ENCODE results near the gene ZBTB48. TPM values are rescaled to one million over a fixed set of nuclear protein-coding genes. Genes with fewer than 3 reads are reported as not detected.

Gene ZBTB48
- 10 to 100 TPM; 28.2 to 31.0 TPM for total RNA-seq
- polyA plus RNA-seq (2013, experiment 1 of 2), result 22.8 TPM
- polyA plus RNA-seq (2013, experiment 2 of 2), result 22.7 TPM
- long read RNA-seq, experiment 1, partial matches to known transcripts, result 3 of 6 reads
- long read RNA-seq, experiment 1, other reads (novel, unspliced or antisense), result 3 of 6 reads
- long read RNA-seq, experiment 2, partial matches to known transcripts, result 8 of 32 reads
- long read RNA-seq, experiment 2, other reads (novel, unspliced or antisense), result 21 of 32 reads
- long read RNA-seq, experiment 3, transcript ZBTB48-202 (11 exons, 2,293 nt), result major isoform, 24 of 121 reads
- long read RNA-seq, experiment 3, partial matches to known transcripts, result 7 of 121 reads
- long read RNA-seq, experiment 3, other reads (novel, unspliced or antisense), result 90 of 121 reads
- long read RNA-seq, experiment 4, partial matches to known transcripts, result 2 of 5 reads
- long read RNA-seq, experiment 4, other reads (novel, unspliced or antisense), result 3 of 5 reads

- Mint-ChIP-seq H3K4me1 (peaks cover 26% of the 10 kb centered on the region), H3K27ac (peak within 1 kb of the TSS; percentile 94), H3K9me3 (no peaks in the 10 kb centered on the region), H3K4me3 (peak within 1 kb of the TSS; percentile 86), H3K27me3 (ENCODE audit: insufficient read depth) (no peaks in the 10 kb centered on the region), H3K36me3 (ENCODE audit: low read depth) (peaks cover 7% of the 10 kb centered on the region)
- WGBS, 2 experiments (ENCODE audit: insufficient coverage in 1 of 2, insufficient read length in 1 of 2), result 22 to 41% methylated on average over 29 to 58 of the region's 58 CpGs
- Histone ChIP-seq H3K4me1 (ENCODE audit: control insufficient read depth, insufficient read depth, low read length) (peaks cover 13% of the 10 kb centered on the region), H3K27ac (ENCODE audit: low read depth, low read length) (peak within 1 kb of the TSS; percentile 67), H3K27me3 (ENCODE audit: control insufficient read depth, insufficient read depth, low read length, poor library complexity, severe bottlenecking) (no peaks in the 10 kb centered on the region), H3K4me3 (ENCODE audit: low read length) (peak within 1 kb of the TSS; percentile 93), H3K36me3 (ENCODE audit: control insufficient read depth, insufficient read depth, low read length) (no peaks in the 10 kb centered on the region), H3K9ac (ENCODE audit: extremely low read depth, low read length, poor library complexity, severe bottlenecking) (peak within 1 kb of the TSS; percentile 77), H3K9me3 (ENCODE audit: control insufficient read depth, low read length) (no peaks in the 10 kb centered on the region)
- TF ChIP-seq, protein P1, sequence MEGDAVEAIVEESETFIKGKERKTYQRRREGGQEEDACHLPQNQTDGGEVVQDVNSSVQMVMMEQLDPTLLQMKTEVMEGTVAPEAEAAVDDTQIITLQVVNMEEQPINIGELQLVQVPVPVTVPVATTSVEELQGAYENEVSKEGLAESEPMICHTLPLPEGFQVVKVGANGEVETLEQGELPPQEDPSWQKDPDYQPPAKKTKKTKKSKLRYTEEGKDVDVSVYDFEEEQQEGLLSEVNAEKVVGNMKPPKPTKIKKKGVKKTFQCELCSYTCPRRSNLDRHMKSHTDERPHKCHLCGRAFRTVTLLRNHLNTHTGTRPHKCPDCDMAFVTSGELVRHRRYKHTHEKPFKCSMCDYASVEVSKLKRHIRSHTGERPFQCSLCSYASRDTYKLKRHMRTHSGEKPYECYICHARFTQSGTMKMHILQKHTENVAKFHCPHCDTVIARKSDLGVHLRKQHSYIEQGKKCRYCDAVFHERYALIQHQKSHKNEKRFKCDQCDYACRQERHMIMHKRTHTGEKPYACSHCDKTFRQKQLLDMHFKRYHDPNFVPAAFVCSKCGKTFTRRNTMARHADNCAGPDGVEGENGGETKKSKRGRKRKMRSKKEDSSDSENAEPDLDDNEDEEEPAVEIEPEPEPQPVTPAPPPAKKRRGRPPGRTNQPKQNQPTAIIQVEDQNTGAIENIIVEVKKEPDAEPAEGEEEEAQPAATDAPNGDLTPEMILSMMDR (conservative IDR thresholded peaks at IDR 0.05), result no peak
- DNase-seq, result peak; percentile 99
Observed at GRCh38 chr1:6579374-6580118, at the start of gene ZBTB48. Gene ZBTB48 (plus strand): TSS chr1:6579994. CDS start chr1:6580610, 616 bp downstream.

GRCh38 chr1:6530504-6531160 lies 49.2 kb upstream of the ZBTB48 start:
- no peak for DNase-seq
- TF ChIP-seq, protein P1 (conservative IDR thresholded peaks at IDR 0.05), result no peak
- no peaks in the 10 kb centered on the region for H3K27me3 ChIP-seq (ENCODE audit: control insufficient read depth, insufficient read depth, low read length, poor library complexity, severe bottlenecking)
- 95 to 96% methylated on average over 13 of the region's 13 CpGs for WGBS, 2 experiments (ENCODE audit: insufficient coverage in 1 of 2, insufficient read length in 1 of 2)
- H3K9me3 ChIP-seq (ENCODE audit: control insufficient read depth, low read length), result no peaks in the 10 kb centered on the region
- no peaks in the 10 kb centered on the region for H3K27me3 Mint-ChIP-seq (ENCODE audit: insufficient read depth)
- H3K4me3 ChIP-seq (ENCODE audit: low read length), result no peak overlapping the region
- no peaks in the 10 kb centered on the region for H3K4me1 ChIP-seq (ENCODE audit: control insufficient read depth, insufficient read depth, low read length)
- H3K36me3 ChIP-seq (ENCODE audit: control insufficient read depth, insufficient read depth, low read length), result peaks cover 78% of the 10 kb centered on the region
- H3K27ac Mint-ChIP-seq, result no peak overlapping the region
- H3K4me3 Mint-ChIP-seq, result no peak overlapping the region
- no peaks in the 10 kb centered on the region for H3K4me1 Mint-ChIP-seq
- H3K9ac ChIP-seq (ENCODE audit: extremely low read depth, low read length, poor library complexity, severe bottlenecking), result no peak overlapping the region
- no peak overlapping the region for H3K27ac ChIP-seq (ENCODE audit: low read depth, low read length)
- H3K9me3 Mint-ChIP-seq, result no peaks in the 10 kb centered on the region
- H3K36me3 Mint-ChIP-seq (ENCODE audit: low read depth), result peaks cover 77% of the 10 kb centered on the region

- DNase-seq, result no peak
- peaks cover 70% of the 10 kb centered on the region for H3K36me3 Mint-ChIP-seq (ENCODE audit: low read depth)
- Histone ChIP-seq H3K4me3 (ENCODE audit: low read length) (no peak overlapping the region), H3K27ac (ENCODE audit: low read depth, low read length) (no peak overlapping the region), H3K27me3 (ENCODE audit: control insufficient read depth, insufficient read depth, low read length, poor library complexity, severe bottlenecking) (no peaks in the 10 kb centered on the region), H3K4me1 (ENCODE audit: control insufficient read depth, insufficient read depth, low read length) (no peaks in the 10 kb centered on the region), H3K9me3 (ENCODE audit: control insufficient read depth, low read length) (no peaks in the 10 kb centered on the region), H3K9ac (ENCODE audit: extremely low read depth, low read length, poor library complexity, severe bottlenecking) (no peak overlapping the region), H3K36me3 (ENCODE audit: control insufficient read depth, insufficient read depth, low read length) (peaks cover 69% of the 10 kb centered on the region)
- H3K4me3 Mint-ChIP-seq, result no peak overlapping the region
- H3K4me1 Mint-ChIP-seq, result peaks cover 2% of the 10 kb centered on the region
- no peak overlapping the region for H3K27ac Mint-ChIP-seq
- H3K9me3 Mint-ChIP-seq, result no peaks in the 10 kb centered on the region
- 94 to 96% methylated on average over 3 to 5 of the region's 5 CpGs for WGBS, 2 experiments (ENCODE audit: insufficient coverage in 1 of 2, insufficient read length in 1 of 2)
- TF ChIP-seq, protein P1 (conservative IDR thresholded peaks at IDR 0.05), result no peak
- H3K27me3 Mint-ChIP-seq (ENCODE audit: insufficient read depth), result no peaks in the 10 kb centered on the region
Observed at GRCh38 chr1:6531996-6532395, 47.8 kb upstream of the ZBTB48 start.

Measured in endodermal cell (in vitro differentiated cells).